Bronchial epithelial cell (primary cell): ENCODE results near the gene C3orf22. TPM values are rescaled to one million over a fixed set of nuclear protein-coding genes. Genes with fewer than 3 reads are reported as not detected.

Source experiments
- DNase-seq: peaks from one replicate; pipeline ENCODE4 v3.0.0-alpha.2; 2010; ENCODE audit warnings: low read depth
- FAIRE-seq: peaks from 2 replicates; lab custom pipeline; 2011; peaks lifted over from hg19 to GRCh38; lab: Jason Lieb, UNC
- H3K27me3 ChIP-seq: 2 replicates; pipeline ENCODE4 v1.5.1; 2011; ENCODE audit warnings: low read length; ENCODE audit not compliant: control insufficient read depth, insufficient read depth
- H3K36me3 ChIP-seq: 2 replicates; pipeline ENCODE4 v1.5.1; 2011; ENCODE audit warnings: low read length; ENCODE audit not compliant: control insufficient read depth, insufficient read depth
- H3K4me3 ChIP-seq: 2 replicates; pipeline ENCODE4 v1.5.1; 2011; ENCODE audit warnings: mild to moderate bottlenecking, low read depth, low read length, control low read depth
- CTCF ChIP-seq: IDR thresholded peaks from 2 replicates; pipeline ENCODE4 v1.5.1; 2011; ENCODE audit warnings: mild to moderate bottlenecking, moderate library complexity, low read length, control low read depth, inconsistent platforms; ENCODE audit not compliant: insufficient read depth, severe bottlenecking
- total RNA-seq: library from RNA; depleted of rRNA; stranded (reverse); fragments of >200 nt; gene quantifications from 2 replicates; pipeline ENCODE4 v1.2.1, GENCODE V29; 2014

C3orf22 gene
- total RNA-seq, 1 donor from 2014 or later: not detected

GRCh38 chr3:126550488-126551051 is 8.2 kb downstream of the C3orf22 start:
- no peak for TF ChIP-seq CTCF
- H3K36me3 ChIP-seq: no peaks in the 10 kb centered on the region
- no peak overlapping the region for H3K4me3 ChIP-seq
- FAIRE-seq (no peak), DNase-seq (no peak)
- H3K27me3 ChIP-seq: peaks cover 8% of the 10 kb centered on the region

- no peak for TF ChIP-seq CTCF
- FAIRE-seq (no peak), DNase-seq (no peak)
- Histone ChIP-seq H3K27me3 (peaks cover 8% of the 10 kb centered on the region), H3K36me3 (no peaks in the 10 kb centered on the region), H3K4me3 (no peak overlapping the region)
Observed at GRCh38 chr3:126549861-126550487, 8.8 kb downstream of the C3orf22 start.

- no peak for TF ChIP-seq CTCF
- DNase-seq: no peak
- peaks cover 8% of the 10 kb centered on the region for H3K27me3 ChIP-seq
Observed at GRCh38 chr3:126548556-126549466, 9.9 kb downstream of the C3orf22 start.

GRCh38 chr3:126547721-126548120 is 11.0 kb downstream of the C3orf22 start:
- H3K27me3 ChIP-seq: peaks cover 8% of the 10 kb centered on the region
- no peak for TF ChIP-seq CTCF
- H3K36me3 ChIP-seq: no peaks in the 10 kb centered on the region
- H3K4me3 ChIP-seq: no peak overlapping the region
- FAIRE-seq (peak; percentile 40), DNase-seq (no peak)

More at GRCh38 chr3:126548556-126549466, 9.9 kb downstream of the C3orf22 start:
- no peak for FAIRE-seq
- no peaks in the 10 kb centered on the region for H3K36me3 ChIP-seq
- H3K4me3 ChIP-seq: no peak overlapping the region

GRCh38 chr3:126546549-126547239 is 12.0 kb downstream of the C3orf22 start:
- Histone ChIP-seq H3K36me3 (no peaks in the 10 kb centered on the region), H3K27me3 (peaks cover 10% of the 10 kb centered on the region), H3K4me3 (no peak overlapping the region)
- TF ChIP-seq CTCF: no peak
- DNase-seq: no peak
- peak; percentile 28 for FAIRE-seq
